HG03103 (cell line): ENCODE measurements around the gene LGR5.

Experiments used
- ATAC-seq: cut with Tn5 transposase; IDR thresholded peaks from one replicate; pipeline ENCODE4 v1.9.1; 2021; ENCODE audit warnings: low read depth; ENCODE audit not compliant: unreplicated experiment

LGR5 gene, protein sequence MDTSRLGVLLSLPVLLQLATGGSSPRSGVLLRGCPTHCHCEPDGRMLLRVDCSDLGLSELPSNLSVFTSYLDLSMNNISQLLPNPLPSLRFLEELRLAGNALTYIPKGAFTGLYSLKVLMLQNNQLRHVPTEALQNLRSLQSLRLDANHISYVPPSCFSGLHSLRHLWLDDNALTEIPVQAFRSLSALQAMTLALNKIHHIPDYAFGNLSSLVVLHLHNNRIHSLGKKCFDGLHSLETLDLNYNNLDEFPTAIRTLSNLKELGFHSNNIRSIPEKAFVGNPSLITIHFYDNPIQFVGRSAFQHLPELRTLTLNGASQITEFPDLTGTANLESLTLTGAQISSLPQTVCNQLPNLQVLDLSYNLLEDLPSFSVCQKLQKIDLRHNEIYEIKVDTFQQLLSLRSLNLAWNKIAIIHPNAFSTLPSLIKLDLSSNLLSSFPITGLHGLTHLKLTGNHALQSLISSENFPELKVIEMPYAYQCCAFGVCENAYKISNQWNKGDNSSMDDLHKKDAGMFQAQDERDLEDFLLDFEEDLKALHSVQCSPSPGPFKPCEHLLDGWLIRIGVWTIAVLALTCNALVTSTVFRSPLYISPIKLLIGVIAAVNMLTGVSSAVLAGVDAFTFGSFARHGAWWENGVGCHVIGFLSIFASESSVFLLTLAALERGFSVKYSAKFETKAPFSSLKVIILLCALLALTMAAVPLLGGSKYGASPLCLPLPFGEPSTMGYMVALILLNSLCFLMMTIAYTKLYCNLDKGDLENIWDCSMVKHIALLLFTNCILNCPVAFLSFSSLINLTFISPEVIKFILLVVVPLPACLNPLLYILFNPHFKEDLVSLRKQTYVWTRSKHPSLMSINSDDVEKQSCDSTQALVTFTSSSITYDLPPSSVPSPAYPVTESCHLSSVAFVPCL

DNA sequence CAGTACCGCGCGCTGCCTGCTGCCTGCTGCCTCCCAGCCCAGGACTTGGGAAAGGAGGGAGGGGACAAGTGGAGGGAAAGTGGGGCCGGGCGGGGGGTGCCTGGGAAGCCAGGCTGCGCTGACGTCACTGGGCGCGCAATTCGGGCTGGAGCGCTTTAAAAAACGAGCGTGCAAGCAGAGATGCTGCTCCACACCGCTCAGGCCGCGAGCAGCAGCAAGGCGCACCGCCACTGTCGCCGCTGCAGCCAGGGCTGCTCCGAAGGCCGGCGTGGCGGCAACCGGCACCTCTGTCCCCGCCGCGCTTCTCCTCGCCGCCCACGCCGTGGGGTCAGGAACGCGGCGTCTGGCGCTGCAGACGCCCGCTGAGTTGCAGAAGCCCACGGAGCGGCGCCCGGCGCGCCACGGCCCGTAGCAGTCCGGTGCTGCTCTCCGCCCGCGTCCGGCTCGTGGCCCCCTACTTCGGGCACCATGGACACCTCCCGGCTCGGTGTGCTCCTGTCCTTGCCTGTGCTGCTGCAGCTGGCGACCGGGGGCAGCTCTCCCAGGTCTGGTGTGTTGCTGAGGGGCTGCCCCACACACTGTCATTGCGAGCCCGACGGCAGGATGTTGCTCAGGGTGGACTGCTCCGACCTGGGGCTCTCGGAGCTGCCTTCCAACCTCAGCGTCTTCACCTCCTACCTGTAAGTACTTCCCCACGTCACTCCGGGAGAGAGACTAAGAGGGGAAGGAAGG lies at the start of gene LGR5:
LGR5 (plus strand) TSS at position 186 of the 732 bp plus-strand sequence; CDS start at position 469, 283 bp downstream.
- no peak for ATAC-seq

DNA sequence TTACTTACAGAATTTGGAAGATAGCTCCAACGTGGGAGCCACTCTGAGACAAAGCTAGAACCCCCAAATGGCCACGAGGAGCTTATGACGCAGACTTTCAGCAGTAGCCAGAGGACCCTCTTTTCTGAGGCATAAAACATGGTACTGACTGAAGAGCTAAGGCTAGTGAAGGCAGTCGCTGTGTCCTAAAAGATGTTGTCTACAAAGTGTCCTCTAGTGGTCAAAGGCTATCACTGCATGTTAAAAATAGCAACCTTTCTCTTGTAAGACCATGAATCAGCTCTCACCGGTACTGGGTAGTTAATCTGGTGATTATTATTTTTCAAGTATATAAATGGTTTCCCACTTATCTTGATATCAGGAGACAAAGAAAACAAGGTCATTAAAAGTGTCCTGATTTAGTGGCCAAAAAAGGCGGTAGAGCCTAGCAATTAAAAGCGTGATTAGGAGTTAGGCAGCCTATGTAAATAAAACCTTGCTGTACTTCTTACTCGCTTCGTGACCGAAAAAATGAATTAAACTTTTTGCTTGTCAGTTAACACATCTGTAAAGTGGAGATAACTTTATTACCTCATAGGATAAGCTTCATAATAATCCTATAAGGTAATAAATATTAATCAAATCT lies 47.0 kb upstream of the LGR5 start:
- ATAC-seq, result peak; percentile 85

DNA sequence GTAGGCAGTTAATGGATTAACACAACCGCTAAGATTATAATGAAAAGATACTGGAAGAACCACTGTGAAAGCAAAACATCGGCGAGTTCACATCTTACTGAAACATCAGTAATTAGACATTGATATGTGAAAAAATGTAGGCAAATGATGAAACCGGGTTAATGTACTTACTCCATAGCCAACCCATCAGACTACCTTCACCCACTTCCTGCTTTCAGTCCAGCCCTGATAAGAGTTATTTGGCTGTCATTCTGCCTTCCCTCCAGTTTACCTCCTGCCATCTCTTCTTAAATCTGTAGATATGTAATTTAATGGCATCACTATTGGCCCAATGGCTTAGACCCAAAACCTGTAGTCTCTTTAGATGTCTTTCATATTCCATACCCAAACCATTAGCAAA lies 46.0 kb upstream of the LGR5 start:
- no peak for ATAC-seq

DNA sequence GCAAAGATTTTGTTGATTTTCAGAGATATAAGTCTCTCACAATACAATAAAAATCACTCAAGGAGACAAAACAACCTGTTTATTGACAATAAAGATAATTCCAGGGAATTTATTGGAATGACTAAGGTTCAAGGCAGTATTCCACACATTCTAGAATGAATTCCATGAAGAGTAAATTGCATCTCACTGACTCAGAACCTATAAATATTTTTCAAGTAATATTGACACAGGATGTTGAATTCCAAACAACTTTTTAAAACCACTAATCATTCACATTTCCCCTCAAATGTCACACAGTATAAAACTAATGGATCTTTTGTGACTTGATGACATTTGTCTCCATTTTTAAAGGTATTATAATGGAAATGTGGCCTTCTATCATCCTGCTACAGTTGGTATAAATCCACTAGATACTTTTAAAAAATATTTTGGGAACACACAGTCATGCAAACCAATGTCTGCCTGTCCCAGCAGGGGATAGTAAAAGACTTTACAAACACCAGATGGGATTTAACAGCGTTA lies 42.1 kb upstream of the LGR5 start:
- ATAC-seq, result no peak

DNA sequence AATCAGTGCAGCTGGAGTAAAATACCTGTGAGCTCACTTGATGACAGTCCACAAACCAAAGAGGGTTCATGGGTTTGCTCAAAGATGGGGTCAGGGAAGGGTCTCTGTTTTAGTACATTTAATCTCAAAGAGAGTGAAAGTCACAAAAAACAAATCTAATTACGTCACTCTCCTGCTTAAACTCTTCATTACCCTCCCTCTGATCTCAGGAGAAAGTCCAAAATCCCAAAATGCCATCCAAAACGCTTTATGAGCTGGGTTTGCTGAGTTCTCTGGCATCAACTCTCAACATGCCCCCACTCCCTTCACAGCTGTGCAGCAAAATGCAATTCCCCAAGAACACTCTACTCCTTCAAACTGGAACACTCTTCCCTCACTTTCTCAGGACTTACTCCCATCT lies 40.4 kb upstream of the LGR5 start:
- ATAC-seq, result no peak

DNA sequence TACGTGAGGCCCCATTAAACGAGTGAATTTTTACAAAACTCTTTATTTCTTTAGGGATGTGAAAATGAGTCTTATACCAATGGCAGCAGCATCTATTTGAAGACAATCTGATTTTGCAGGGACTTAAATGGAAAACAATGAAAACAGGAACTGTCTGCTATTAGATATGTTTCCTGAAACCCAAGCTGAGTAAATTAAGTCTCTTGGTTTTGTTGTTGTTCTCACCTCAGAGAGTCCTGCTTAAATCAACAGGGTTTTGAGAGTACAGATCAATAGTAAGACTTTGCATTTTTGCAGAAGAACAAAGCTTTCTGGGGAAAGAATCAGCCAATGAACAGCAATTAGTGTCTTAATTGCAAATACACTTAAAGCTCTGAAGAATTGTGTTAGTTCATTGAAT lies 39.1 kb upstream of the LGR5 start:
- ATAC-seq, result no peak

DNA sequence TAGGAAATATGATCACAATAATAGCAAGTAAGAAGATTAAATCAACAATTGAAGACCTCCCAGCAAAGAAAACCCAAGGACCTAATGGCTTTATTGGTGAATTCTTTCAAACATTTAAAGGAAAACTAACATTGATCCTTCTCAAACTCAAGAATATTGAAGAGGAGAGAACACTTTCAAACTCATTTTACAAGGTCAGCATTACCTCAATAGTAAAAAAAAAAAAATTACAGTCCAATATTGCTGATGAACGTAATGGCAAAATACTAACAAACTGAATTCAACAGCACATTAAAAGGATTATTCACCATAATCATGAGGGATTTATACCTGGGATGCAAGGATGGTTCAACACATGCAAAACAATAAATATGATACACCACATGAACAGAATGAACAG lies 33.7 kb upstream of the LGR5 start:
- no peak for ATAC-seq

DNA sequence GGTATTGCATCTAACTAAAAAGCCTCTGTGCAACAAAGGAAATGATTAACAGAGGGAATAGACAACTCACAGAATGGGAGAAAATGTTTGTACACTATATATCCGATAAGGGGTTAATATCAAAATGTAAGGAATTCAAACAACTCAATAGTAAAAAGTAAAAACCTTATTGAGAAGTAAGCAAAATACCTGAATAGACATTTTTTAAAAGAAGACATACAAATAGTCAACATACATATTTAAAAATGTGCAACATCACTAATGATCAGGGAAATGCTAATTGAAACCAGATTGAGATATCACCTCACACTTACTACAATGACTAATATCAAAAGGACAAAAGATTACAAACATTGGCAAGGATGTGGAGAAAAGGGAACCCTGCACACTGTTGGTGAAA lies 31.9 kb upstream of the LGR5 start:
- ATAC-seq, result no peak

DNA sequence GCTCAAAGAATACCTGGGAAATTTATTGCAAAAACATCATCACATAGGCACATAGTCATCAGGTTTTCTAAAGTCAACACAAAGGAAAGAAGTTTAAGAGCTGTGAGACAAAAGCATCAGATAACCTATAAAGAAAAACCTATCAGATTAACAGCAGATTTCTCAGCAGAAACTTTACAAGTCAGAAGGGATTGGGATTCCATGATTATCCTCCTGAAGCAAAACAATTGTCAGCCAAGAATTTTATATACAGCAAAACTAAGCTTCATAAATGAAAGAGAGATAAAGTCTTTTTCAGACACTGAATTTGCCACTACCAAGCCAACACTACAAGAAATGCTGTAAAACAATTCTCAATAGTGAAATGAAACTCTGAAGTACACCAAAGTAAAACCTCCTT lies 28.8 kb upstream of the LGR5 start:
- ATAC-seq, result no peak

DNA sequence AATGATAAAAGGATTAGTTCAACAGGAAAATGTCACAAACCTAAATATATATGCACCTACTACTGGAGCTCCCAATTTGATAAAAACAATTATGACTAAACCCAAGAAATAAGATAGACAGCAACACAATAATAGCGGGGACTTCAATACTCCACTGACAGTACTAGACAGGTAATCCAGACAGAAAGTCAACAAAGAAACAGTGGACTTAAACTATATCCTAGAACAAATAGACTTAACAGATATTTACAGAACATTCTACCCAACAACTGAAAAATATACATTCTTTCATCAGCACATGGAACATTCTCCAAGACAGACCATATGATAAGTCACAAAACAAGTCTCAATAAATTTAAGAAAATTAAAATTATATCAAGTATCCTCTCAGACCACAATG lies 28.0 kb upstream of the LGR5 start:
- no peak for ATAC-seq

DNA sequence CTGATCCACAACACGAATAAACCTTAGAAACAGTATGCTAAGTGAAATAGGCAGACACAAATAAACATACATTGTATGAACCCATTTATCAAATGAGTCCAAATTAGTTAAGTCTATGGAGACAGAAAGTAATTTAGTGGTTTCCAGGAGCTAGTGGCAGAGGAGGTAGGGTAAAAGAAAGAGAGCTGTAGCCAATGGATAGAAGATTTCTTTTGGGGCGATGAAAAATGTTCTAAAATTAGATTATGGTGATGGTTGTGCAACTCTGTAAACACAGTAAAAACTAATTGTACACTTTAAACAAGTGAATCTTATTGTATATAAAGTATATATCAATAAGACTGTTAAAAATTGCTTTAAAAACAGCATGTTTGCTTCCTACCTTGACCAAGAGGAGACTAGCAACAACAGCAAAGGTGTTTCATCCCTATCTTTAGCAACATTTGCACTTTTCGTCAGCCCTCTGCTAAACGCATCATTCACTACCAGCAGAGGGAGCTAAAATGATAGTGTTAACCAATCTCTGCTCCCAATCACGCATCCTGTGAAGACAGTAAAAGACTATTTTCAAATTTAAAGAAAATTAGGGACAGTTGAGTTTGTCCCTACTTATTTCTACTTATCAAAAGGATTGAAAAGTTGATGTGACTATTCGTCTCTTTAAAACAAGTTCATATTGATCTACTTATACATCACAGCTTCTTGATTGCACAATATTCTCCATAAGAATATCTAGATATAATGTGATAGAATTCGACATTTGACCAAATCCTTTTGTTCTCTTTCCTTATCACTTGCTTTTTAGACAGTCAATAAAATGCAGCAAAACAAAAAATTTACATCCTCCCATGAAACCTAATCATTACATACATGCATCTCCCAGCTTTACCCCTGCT lies 24.0 kb upstream of the LGR5 start:
- peak; percentile 93 for ATAC-seq

DNA sequence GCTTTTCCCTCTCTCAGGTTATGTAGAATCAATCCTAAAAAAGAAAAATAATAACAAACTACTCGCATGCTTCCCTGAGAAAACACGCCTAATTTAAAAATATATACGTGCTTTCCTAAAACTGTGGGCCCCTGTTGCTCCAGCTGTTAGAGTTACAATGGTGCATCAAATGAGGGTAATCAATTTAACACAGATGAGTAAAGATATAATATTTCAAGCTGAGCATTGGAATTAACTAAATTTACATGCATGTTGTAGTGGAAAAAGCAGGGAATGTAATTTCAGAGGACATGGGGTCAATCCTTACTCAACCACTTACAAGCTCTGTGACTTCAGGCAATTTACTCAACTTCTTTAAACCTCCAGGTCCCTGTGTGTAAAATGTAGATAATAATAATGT lies 22.4 kb upstream of the LGR5 start:
- ATAC-seq, result no peak

DNA sequence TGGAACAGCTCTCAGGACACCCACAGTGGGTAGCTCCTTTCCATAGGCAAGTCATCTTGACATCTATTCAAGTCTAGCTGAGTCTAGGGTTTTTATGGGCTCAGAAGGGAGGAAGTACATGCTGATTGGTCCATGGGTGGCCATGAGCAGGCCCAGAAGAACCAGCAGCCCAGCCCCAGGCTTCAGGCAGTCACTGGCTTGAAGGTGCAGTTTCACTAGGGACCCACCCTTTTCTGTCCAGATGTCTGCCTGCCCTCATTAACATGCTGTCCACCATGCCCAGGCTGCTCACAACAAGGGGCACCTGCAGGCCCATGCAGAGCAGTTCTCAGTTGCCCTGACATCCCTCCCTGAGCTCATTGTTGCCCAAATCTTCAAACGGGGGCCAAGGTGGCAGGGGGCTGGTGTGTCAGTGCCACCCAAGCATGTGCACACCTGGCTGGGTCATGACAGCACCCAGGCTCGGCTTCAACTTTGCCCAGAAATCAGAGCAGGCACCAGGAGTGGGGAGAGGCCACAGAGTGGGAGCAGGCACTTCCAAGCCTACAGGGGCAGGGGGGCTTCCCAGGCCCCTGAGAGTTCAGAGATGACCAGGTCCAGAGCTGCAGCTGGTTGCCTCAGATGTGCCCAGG lies 18.7 kb upstream of the LGR5 start:
- no peak for ATAC-seq

DNA sequence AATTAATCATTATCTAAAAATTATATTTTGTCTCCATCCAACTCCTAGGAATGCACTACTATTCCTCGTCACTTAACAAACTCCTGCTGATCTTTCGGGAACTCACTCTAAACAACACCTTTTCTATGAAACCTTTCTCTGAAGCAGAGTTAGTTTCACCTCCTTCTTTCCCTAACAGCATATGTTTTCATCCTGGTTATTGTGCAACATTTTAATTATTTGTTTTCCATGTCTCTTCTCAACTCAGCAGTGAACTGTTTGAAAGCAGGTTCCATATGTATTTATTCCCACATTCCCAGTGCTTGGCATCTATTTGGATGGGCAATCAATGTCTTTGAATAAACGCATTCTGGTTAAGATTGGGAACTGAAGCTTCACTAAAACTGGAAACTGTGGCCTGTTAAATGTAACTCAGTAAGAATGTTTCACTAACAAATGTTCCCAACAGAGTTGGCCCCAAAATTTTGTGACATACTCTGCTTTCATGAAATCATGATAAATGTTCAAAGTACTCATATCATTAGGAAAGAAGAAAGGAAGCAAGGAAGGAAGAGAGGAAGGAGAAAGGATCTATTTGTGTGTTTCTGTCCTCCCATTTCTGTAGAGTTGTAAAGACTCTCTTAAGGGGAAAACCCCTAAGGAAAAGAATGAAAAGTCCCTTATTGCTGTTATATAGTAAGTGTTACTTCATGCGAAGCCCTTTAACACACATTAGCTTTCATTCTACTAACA lies 13.9 kb upstream of the LGR5 start:
- no peak for ATAC-seq

DNA sequence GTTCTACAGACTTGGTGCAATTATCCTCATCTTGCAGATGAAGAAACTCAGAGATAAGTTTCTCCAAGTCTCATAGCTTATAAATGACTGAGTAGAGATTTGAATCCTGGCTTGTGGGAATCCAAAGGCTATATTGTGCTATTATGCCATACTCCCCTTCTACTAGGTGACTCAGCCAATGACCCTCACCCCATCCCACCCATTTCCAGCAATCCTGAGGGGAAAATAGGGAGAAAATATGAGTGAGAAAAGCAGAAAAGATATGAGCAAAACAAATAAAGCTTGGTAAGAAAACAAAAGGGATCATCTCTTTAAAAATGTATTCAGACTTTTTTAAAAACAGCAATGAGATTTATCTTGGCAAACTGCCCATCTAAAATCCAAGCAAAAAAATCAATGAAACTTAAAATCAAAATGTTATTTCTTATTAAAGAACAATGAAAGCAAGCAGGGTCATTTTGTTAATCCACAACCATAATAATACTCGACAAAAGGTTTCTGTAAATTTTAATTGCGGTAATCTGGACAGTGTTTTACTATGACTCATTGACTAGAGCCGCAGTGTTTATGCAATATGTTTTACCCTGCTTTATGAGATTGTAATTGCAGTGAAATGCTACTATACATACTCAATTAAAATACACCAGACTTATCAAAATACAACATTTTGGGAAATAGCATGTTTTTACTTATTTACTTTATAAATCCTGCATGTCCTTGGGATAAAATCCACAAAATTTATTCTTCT lies 13.1 kb upstream of the LGR5 start:
- no peak for ATAC-seq

DNA sequence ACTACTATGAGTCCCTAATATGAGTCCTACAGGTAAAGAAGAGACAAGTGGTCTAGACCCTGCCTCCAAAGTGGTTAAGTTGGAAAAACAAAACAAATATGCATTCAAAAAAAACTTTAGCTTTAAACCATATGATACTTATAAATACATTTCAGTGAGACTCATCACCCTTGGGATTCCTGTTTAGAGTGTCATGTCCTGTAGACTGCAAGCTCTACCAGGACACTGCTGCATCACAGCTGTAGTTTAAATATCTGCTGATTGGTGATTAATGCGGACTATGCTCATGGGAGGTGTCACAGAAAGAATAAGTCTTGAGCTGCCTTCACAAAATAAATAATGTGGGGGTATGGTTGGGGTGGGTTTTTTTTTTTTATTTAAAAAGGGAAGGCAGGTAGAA lies 8.8 kb upstream of the LGR5 start:
- no peak for ATAC-seq

DNA sequence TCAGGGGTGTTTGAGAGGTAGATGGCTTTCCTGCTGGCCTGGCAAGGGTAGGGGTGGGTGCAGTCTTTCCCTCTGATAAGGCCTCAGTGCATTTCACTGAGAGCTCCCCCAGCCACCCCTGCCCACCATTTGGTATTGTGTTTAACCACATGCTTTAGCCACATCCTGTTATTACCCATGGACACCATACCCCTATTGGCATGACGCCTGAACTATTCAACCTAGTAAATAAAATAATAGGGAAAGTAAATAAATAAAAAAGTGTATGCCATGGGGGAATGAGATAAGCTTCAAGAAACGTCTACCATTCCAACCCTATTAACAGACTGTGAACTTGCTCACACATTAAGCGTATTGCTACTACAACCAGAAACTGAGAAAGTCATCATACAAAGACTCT lies 7.6 kb upstream of the LGR5 start:
- ATAC-seq, result no peak

DNA sequence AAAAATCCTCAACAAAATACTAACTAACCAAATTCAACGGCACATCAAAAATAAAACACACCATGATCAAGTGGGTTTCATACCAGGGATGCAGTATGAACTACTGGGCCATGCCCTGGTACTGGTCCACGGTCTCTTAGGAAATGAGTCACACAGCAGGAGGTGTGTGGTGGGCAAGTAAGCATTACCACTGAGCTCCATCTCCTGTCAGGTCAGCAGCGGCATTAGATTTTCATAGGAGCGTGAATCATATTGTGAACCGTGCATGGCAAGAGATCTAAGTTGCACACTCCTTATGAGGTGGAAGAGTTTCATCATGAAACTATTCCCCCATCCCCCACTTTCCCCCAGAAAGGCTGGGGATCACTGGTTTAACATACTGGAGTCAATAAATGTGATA lies 6.7 kb upstream of the LGR5 start:
- no peak for ATAC-seq
